ENCODE data around the gene PLPPR1.

The PLPPR1 gene

GRCh38 chr9:101235105-101235866, 206.8 kb downstream of the PLPPR1 start:
- TF ChIP-seq CTCF (IDR thresholded peaks at IDR 0.05; ENCODE audit: low read depth, low read length): no peak

GRCh38 chr9:101242651-101243050, 214.1 kb downstream of the PLPPR1 start:
- no peak for TF ChIP-seq CTCF (IDR thresholded peaks at IDR 0.05; ENCODE audit: low read depth, low read length)
- no peak for DNase-seq (ENCODE audit: extremely low read depth, low read depth)

More at GRCh38 chr9:101235105-101235866, 206.8 kb downstream of the PLPPR1 start:
- no peak for DNase-seq (ENCODE audit: extremely low read depth, low read depth)

DNA sequence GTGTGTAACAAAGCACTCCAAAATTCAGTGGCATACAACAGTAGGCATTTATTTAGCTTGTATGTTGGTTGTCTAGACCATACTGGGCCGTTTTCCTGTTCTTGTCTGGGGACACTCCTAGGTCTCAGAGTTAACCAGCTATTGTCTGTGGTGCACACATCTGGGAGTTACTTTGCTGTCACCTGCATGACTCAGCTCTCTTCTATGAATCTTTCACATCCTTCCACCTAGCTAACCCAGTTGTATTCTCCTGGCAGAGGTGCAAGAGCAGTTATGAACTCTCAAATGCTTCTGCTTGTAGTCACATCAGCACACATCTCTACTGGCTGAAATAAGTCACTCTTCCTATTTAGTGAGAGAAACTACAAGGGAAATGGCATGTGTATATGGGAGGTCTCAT, 218.2 kb downstream of the PLPPR1 start:
- no peak for TF ChIP-seq CTCF (IDR thresholded peaks at IDR 0.05; ENCODE audit: low read depth, low read length)
- DNase-seq (ENCODE audit: extremely low read depth, low read depth): no peak

- TF ChIP-seq CTCF (IDR thresholded peaks at IDR 0.05; ENCODE audit: low read depth, low read length): no peak
- DNase-seq (ENCODE audit: extremely low read depth, low read depth): no peak
Observed at GRCh38 chr9:101247297-101247696, 218.8 kb downstream of the PLPPR1 start.

- no peak for DNase-seq (ENCODE audit: extremely low read depth, low read depth)
- TF ChIP-seq CTCF (IDR thresholded peaks at IDR 0.05; ENCODE audit: low read depth, low read length): no peak
Observed at GRCh38 chr9:101254733-101255433, 226.4 kb downstream of the PLPPR1 start.

GRCh38 chr9:101264727-101265126, 236.2 kb downstream of the PLPPR1 start:
- no peak for TF ChIP-seq CTCF (IDR thresholded peaks at IDR 0.05; ENCODE audit: low read depth, low read length)
- no peak for DNase-seq (ENCODE audit: extremely low read depth, low read depth)

DNA sequence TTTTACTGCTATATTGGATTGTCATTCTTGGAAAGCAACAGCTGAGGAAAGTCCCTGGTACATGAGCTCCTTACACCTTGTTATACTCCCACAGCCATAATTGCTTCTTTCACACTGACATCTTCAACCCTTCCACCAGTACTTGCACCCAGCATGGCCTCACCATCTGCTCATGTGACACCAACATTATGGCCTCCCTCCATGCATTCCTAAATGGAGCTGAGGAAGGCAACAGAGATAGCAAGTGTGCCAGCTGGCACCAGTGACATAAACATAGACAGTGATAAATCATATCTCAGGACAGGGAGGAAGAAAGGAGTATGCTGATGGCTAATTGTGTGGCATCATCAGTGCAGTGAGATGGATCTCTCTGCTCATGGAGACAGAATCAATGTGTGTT, 236.7 kb downstream of the PLPPR1 start:
- no peak for TF ChIP-seq CTCF (IDR thresholded peaks at IDR 0.05; ENCODE audit: low read depth, low read length)
- no peak for DNase-seq (ENCODE audit: extremely low read depth, low read depth)
